Measurements from ENCODE around the gene SAMD15.

Gene SAMD15

GRCh38 chr14:77438596-77438995, 61.4 kb downstream of the SAMD15 start:
- intact Hi-C loops (cut with DNase I; ENCODE audit: low total_unique reads): no loop called here
- no peak for DNase-seq
- no peaks in the 10 kb centered on the region for H3K27me3 ChIP-seq
- no peak overlapping the region for H3K4me3 ChIP-seq
- no peaks in the 10 kb centered on the region for H3K4me1 ChIP-seq
- no peaks in the 10 kb centered on the region for H3K9me3 ChIP-seq
- no peak for TF ChIP-seq CTCF (IDR thresholded peaks at IDR 0.05)
- H3K27ac ChIP-seq: no peak overlapping the region
- peaks cover 69 to 94% (median 85%) of the 10 kb centered on the region in 3 donors for H3K36me3 ChIP-seq

- Histone ChIP-seq H3K9me3 (no peaks in the 10 kb centered on the region), H3K4me3 (no peak overlapping the region), H3K36me3 (peaks cover 64 to 93% (median 82%) of the 10 kb centered on the region in 3 donors), H3K27me3 (no peaks in the 10 kb centered on the region), H3K4me1 (no peaks in the 10 kb centered on the region), H3K27ac (no peak overlapping the region)
- DNase-seq: no peak
- TF ChIP-seq CTCF (IDR thresholded peaks at IDR 0.05): no peak
- intact Hi-C loops (cut with DNase I; ENCODE audit: low total_unique reads): no loop called here
These were observed 62.7 kb downstream of the SAMD15 start for GRCh38 chr14:77439861-77440260.
